CD4-positive, alpha-beta T cell (primary cell): ENCODE results near the gene SLC5A1. TPM values are rescaled to one million over a fixed set of nuclear protein-coding genes. Genes with fewer than 3 reads are reported as not detected.
"Not testable (repeated sequence)": the region's sequence is repeated elsewhere in the genome, so short reads cannot be mapped to it uniquely, and the experiment has no call there.

Experiments used
- ATAC-seq: fragments of 200-7000 bp; cut with Tn5 transposase; one replicate; pipeline ENCODE4 v1.10.0; 2022; ENCODE audit warnings: mild to moderate bottlenecking; ENCODE audit not compliant: poor library complexity
- CTCF ChIA-PET: fragments of 350-600 bp; sonication (Branson Sonifier 250); formaldehyde crosslinking; loops from one replicate; lab custom pipeline; 2021; ENCODE audit warnings: antibody characterized with exemption, inconsistent platforms; lab: Charles Lee
- POLR2A ChIA-PET: fragments of 350-600 bp; sonication (Branson Sonifier 250); formaldehyde crosslinking; loops from one replicate; lab custom pipeline; 2021; ENCODE audit warnings: antibody characterized with exemption, inconsistent platforms; lab: Charles Lee
- DNase-seq, 14 experiments: peaks; one replicate each; pipeline ENCODE4 v3.0.0-alpha.2; 2013 to 2020; ENCODE audit warnings: mixed read lengths in 2 of 14
- H3K27ac ChIP-seq, 2 donors: one replicate each; pipeline versions ENCODE4 v1.5.1 to v1.7.0; 2013; ENCODE audit warnings: low read length in 2 of 2, low read depth in 1 of 2, mild to moderate bottlenecking in 1 of 2
- H3K27me3 ChIP-seq, 2 experiments: 1 replicate in 1 of 2; 2 replicates in 1 of 2; pipeline versions ENCODE4 v1.6.1 to v1.7.0; 2013; ENCODE audit warnings: low read length in 2 of 2, control low read depth in 1 of 2, mild to moderate bottlenecking in 1 of 2, moderate library complexity in 1 of 2; ENCODE audit not compliant: insufficient read depth in 2 of 2, control insufficient read depth in 1 of 2
- H3K36me3 ChIP-seq: one replicate; pipeline ENCODE4 v1.6.1; 2013; ENCODE audit warnings: low read length, control low read depth; ENCODE audit not compliant: insufficient read depth
- H3K4me1 ChIP-seq: one replicate; pipeline ENCODE4 v1.6.1; 2013; ENCODE audit warnings: low read length, control low read depth; ENCODE audit not compliant: insufficient read depth
- H3K4me3 ChIP-seq: one replicate; pipeline ENCODE4 v1.5.1; 2013; ENCODE audit warnings: mild to moderate bottlenecking, low read length, moderate library complexity
- H3K9me3 ChIP-seq, 2 experiments: 1 replicate in 1 of 2; 2 replicates in 1 of 2; pipeline versions ENCODE4 v1.6.1 to v1.7.0; 2013; ENCODE audit warnings: low read length in 2 of 2, mild to moderate bottlenecking in 2 of 2, control low read depth in 1 of 2, moderate library complexity in 1 of 2; ENCODE audit not compliant: control insufficient read depth in 1 of 2, insufficient read depth in 1 of 2
- H3K27ac Mint-ChIP-seq: one replicate; pipeline ENCODE4 v1.8.0; 2020; ENCODE audit warnings: mixed read lengths
- H3K27me3 Mint-ChIP-seq: one replicate; pipeline ENCODE4 v1.8.0; 2021; ENCODE audit warnings: mixed read lengths
- H3K36me3 Mint-ChIP-seq: one replicate; pipeline ENCODE4 v1.8.0; 2021; ENCODE audit warnings: low read depth, mixed read lengths
- H3K4me1 Mint-ChIP-seq: one replicate; pipeline ENCODE4 v1.8.0; 2021; ENCODE audit warnings: low read depth, mixed read lengths
- H3K4me3 Mint-ChIP-seq: one replicate; pipeline ENCODE4 v1.8.0; 2020; ENCODE audit warnings: mild to moderate bottlenecking, mixed read lengths
- H3K9me3 Mint-ChIP-seq: one replicate; pipeline ENCODE4 v1.8.0; 2020; ENCODE audit warnings: mixed read lengths
- CTCF ChIP-seq: fragments of 200-600 bp; IDR thresholded peaks from one replicate; pipeline ENCODE4 v1.8.0; 2022; ENCODE audit warnings: antibody characterized with exemption, mild to moderate bottlenecking
- intact Hi-C, 2 experiments: fragments of 100-400 bp; cut with DNase I in 1 of 2; cut with micrococcal nuclease in 1 of 2; formaldehyde crosslinking; loops; one replicate each; pipeline versions ENCODE4 v1.15.1 to v1.9.0; 2023 to 2025; cut with DNase I, micrococcal nuclease
- total RNA-seq, 174 experiments: library from RNA in 2 of 174; stranded (reverse) in 2 of 174; gene quantifications; one replicate each; pipeline ENCODE4 v1.2.3 and lab custom pipeline; 2021 to 2026

The SLC5A1 gene
- total RNA-seq, 2 experiments from 2014 or later, result not detected

- CTCF ChIA-PET, result no interaction called here
- no peak for ATAC-seq
Measured at GRCh38 chr22:32130464-32130863, 87.4 kb downstream of the SLC5A1 start.

GRCh38 chr22:32132126-32132525 lies 89.1 kb downstream of the SLC5A1 start:
- H3K36me3 Mint-ChIP-seq, result no peaks in the 10 kb centered on the region
- ATAC-seq (no peak), DNase-seq (no peak)
- H3K4me3 Mint-ChIP-seq, result no peak overlapping the region
- Histone ChIP-seq H3K4me1 (peaks cover 14% of the 10 kb centered on the region), H3K4me3 (no peak overlapping the region), H3K9me3 (no peaks in the 10 kb centered on the region), H3K27me3 (no peaks in the 10 kb centered on the region), H3K27ac (no peak overlapping the region), H3K36me3 (no peaks in the 10 kb centered on the region)
- H3K27me3 Mint-ChIP-seq, result no peaks in the 10 kb centered on the region
- H3K9me3 Mint-ChIP-seq, result no peaks in the 10 kb centered on the region
- CTCF ChIA-PET, result no interaction called here
- H3K27ac Mint-ChIP-seq, result no peak overlapping the region
- intact Hi-C loops, result no loop called here
- TF ChIP-seq CTCF, result no peak
- H3K4me1 Mint-ChIP-seq, result peaks cover 2% of the 10 kb centered on the region
- POLR2A ChIA-PET, result no interaction called here

More at GRCh38 chr22:32130464-32130863, 87.4 kb downstream of the SLC5A1 start:
- Histone ChIP-seq H3K4me3 (no peak overlapping the region), H3K27me3 (no peaks in the 10 kb centered on the region), H3K9me3 (no peaks in the 10 kb centered on the region), H3K27ac (no peak overlapping the region), H3K4me1 (peaks cover 9% of the 10 kb centered on the region), H3K36me3 (no peaks in the 10 kb centered on the region)
- H3K4me3 Mint-ChIP-seq, result no peak overlapping the region
- TF ChIP-seq CTCF, result no peak
- peaks cover 3% of the 10 kb centered on the region for H3K4me1 Mint-ChIP-seq
- H3K9me3 Mint-ChIP-seq, result no peaks in the 10 kb centered on the region
- intact Hi-C loops, result no loop called here
- H3K27ac Mint-ChIP-seq, result no peak overlapping the region
- DNase-seq, result no peak
- no peaks in the 10 kb centered on the region for H3K27me3 Mint-ChIP-seq
- POLR2A ChIA-PET, result no interaction called here
- H3K36me3 Mint-ChIP-seq, result no peaks in the 10 kb centered on the region

GRCh38 chr22:32132783-32133182 lies 89.7 kb downstream of the SLC5A1 start:
- no peak overlapping the region for H3K27ac Mint-ChIP-seq
- Histone ChIP-seq H3K4me1 (peaks cover 20% of the 10 kb centered on the region), H3K9me3 (no peaks in the 10 kb centered on the region), H3K36me3 (no peaks in the 10 kb centered on the region), H3K4me3 (no peak overlapping the region), H3K27ac (no peak overlapping the region), H3K27me3 (no peaks in the 10 kb centered on the region)
- H3K4me1 Mint-ChIP-seq, result peaks cover 8% of the 10 kb centered on the region
- H3K9me3 Mint-ChIP-seq, result no peaks in the 10 kb centered on the region
- no peak for TF ChIP-seq CTCF
- no peak for ATAC-seq
- H3K27me3 Mint-ChIP-seq, result no peaks in the 10 kb centered on the region
- intact Hi-C loops, result no loop called here
- no peak overlapping the region for H3K4me3 Mint-ChIP-seq
- no peaks in the 10 kb centered on the region for H3K36me3 Mint-ChIP-seq
- DNase-seq, result peak in 1 of 14 experiments; percentile 33
- POLR2A ChIA-PET, result no interaction called here
- CTCF ChIA-PET, result interaction anchor here (0.6 kb wide), 1 partner anchor 1506 kb away, joined by 3 read pairs; no protein-coding TSS in a partner anchor

- peaks cover 14% of the 10 kb centered on the region for H3K4me1 Mint-ChIP-seq
- H3K27me3 Mint-ChIP-seq, H3K36me3 ChIP-seq, H3K27ac Mint-ChIP-seq, H3K9me3 ChIP-seq, CTCF ChIA-PET, H3K27ac ChIP-seq, H3K9me3 Mint-ChIP-seq, DNase-seq, H3K4me3 Mint-ChIP-seq, POLR2A ChIA-PET, H3K27me3 ChIP-seq, ATAC-seq, intact Hi-C loops, H3K36me3 Mint-ChIP-seq, H3K4me3 ChIP-seq: not testable (repeated sequence)
- peaks cover 21% of the 10 kb centered on the region for H3K4me1 ChIP-seq
Measured at GRCh38 chr22:32134796-32135195, 91.7 kb downstream of the SLC5A1 start.

- ATAC-seq, H3K36me3 ChIP-seq, H3K4me3 Mint-ChIP-seq, H3K4me3 ChIP-seq, CTCF ChIA-PET, H3K36me3 Mint-ChIP-seq, H3K9me3 ChIP-seq, H3K27ac Mint-ChIP-seq, H3K27me3 ChIP-seq, H3K27me3 Mint-ChIP-seq, POLR2A ChIA-PET, DNase-seq, H3K9me3 Mint-ChIP-seq, H3K27ac ChIP-seq: not testable (repeated sequence)
- H3K4me1 ChIP-seq, result peaks cover 25% of the 10 kb centered on the region
- H3K4me1 Mint-ChIP-seq, result peaks cover 14% of the 10 kb centered on the region
- intact Hi-C loops, result loop anchor here in 1 of 2 experiments (2.0 kb wide), 2 partner anchors 275 to 337 kb away; no protein-coding TSS in a partner anchor
Measured at GRCh38 chr22:32135958-32136357, 92.9 kb downstream of the SLC5A1 start.
